Measurements from ENCODE around the gene USF1.
"Not testable (repeated sequence)": the region's sequence is repeated elsewhere in the genome, so short reads cannot be mapped to it uniquely, and the experiment has no call there.

The USF1 gene

DNA sequence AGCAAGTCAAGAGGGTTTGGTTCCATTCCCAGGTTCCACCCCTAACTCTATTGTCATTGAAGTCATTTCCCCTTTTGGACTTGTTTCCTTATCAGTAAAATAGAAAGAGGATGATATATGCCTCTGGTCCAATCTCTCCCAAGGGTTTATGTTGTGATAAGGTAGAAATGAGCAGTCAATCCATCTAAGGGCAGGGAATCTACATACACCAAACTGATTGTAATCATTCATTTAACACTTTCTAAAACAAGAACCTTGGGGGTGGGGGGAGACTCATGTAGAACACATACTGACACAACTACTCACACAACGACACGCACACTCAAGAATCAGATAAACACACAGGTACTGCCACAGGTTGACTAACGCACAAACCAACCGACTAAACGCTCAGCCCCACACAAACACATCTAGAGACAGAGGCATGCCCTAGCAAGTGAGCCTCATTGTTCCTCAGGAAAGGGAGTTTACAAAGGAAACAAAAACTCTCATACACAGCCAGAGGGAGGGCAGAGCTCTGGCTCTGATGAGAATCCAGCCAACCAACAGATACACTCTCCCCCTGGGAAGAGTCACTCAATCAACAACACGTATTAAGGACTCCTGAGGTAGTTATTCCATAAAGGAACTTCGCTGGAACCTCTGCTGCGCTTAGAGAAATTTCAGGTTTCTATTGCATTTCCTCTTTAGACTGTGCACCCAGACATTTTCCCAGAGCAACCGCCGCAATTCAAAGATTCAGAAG lies 25.9 kb downstream of the USF1 start:
- DNase-seq (ENCODE audit: low read depth, low spot score) = no peak
- in situ Hi-C loops (cut with HindIII; ENCODE audit: low sequenced_read_pairs) = no loop called here
- no peak for TF ChIP-seq CTCF (IDR thresholded peaks at IDR 0.05; ENCODE audit: low read depth, low read length)
- H3K4me3 ChIP-seq (ENCODE audit: low read depth, low read length) = peak overlapping the region; percentile 51

DNA sequence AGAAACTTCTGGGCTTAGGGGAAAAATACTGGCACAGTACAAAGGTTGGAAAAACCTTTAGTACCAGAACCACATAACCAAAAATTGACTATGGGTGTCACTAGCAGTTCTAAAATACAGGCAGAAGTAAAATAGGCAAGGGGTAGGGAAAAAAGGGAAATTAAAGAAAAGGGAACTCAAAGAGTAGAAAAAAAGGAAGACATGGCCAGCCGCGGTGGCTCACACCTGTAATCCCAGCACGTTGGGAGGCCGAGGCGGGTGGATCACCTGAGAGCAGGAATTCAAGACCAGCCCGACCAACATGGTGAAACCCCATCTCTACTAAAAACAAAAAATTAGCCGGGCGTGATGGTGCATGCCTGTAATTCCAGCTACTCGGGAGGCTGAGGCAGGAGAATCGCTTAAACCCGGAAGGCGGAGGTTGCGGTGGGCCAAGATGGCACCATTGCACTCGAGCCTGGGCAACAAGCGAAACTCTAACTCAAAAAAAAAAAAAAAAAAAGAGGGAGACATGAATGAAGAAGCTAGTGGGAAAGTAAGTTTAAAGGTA lies 26.6 kb downstream of the USF1 start:
- H3K4me3 ChIP-seq (ENCODE audit: low read depth, low read length); DNase-seq (ENCODE audit: low read depth, low spot score); in situ Hi-C loops (cut with HindIII; ENCODE audit: low sequenced_read_pairs): not testable (repeated sequence)

- H3K4me3 ChIP-seq (ENCODE audit: low read depth, low read length) = no peak overlapping the region
- no peak for DNase-seq (ENCODE audit: low read depth, low spot score)
- in situ Hi-C loops (cut with HindIII; ENCODE audit: low sequenced_read_pairs) = no loop called here
- TF ChIP-seq CTCF (IDR thresholded peaks at IDR 0.05; ENCODE audit: low read depth, low read length) = no peak
Observed at GRCh38 chr1:161018631-161018930, 27.2 kb downstream of the USF1 start.

- in situ Hi-C loops (cut with HindIII; ENCODE audit: low sequenced_read_pairs) = no loop called here
- H3K4me3 ChIP-seq (ENCODE audit: low read depth, low read length) = no peak overlapping the region
- no peak for DNase-seq (ENCODE audit: low read depth, low spot score)
Observed at GRCh38 chr1:161017756-161018630, 27.8 kb downstream of the USF1 start.

GRCh38 chr1:161017181-161017580 lies 28.6 kb downstream of the USF1 start:
- in situ Hi-C loops (cut with HindIII; ENCODE audit: low sequenced_read_pairs); DNase-seq (ENCODE audit: low read depth, low spot score); H3K4me3 ChIP-seq (ENCODE audit: low read depth, low read length): not testable (repeated sequence)

More at GRCh38 chr1:161017756-161018630, 27.8 kb downstream of the USF1 start:
- no peak for TF ChIP-seq CTCF (IDR thresholded peaks at IDR 0.05; ENCODE audit: low read depth, low read length)

GRCh38 chr1:161016683-161017082 lies 29.1 kb downstream of the USF1 start:
- DNase-seq (ENCODE audit: low read depth, low spot score); in situ Hi-C loops (cut with HindIII; ENCODE audit: low sequenced_read_pairs); H3K4me3 ChIP-seq (ENCODE audit: low read depth, low read length): not testable (repeated sequence)

DNA sequence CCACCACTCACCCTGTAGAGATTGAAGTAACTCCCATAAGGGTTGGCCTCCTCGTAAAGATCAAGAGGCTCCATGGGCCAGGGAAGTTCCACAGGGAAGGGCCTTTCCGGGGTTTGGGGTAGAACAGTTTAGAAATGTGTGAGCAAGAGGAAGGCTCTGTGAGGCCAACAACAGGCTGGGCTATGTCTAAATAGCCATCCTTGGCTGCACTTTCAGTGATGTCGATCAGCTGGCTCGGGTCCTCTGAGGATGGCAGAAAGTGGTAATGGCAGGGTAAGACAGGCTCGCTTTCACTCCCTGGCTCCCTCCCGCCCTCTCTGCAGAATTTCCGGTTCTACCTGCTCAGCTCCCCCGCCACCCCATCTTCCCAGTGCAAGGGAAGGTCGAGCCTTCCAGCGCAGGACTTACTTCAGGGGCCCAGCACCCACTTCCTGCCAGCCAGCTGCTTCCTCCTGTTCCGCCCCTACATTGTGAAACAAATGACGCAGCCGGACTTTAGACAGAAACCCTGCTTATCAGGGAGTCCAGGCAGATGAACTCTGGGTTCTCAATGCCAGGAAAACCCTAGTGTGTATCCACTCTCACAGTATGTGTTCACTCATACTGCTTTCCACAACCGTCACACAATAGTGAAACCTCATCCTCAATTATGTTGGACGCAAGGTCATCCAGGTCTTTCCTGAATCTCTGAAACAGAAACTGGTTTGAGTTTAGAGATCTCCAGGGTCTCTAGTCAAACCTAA lies 32.1 kb downstream of the USF1 start:
- DNase-seq (ENCODE audit: low read depth, low spot score) = no peak
- no peak for TF ChIP-seq CTCF (IDR thresholded peaks at IDR 0.05; ENCODE audit: low read depth, low read length)
- in situ Hi-C loops (cut with HindIII; ENCODE audit: low sequenced_read_pairs) = no loop called here

More for the DNA sequence above, 32.1 kb downstream of the USF1 start:
- H3K4me3 ChIP-seq (ENCODE audit: low read depth, low read length) = no peak overlapping the region

Measured in astrocyte of the spinal cord (primary cell).